Endothelial cell of umbilical vein (primary cell): ENCODE data around the gene PLPP3. TPM values are rescaled to one million over a fixed set of nuclear protein-coding genes. Genes with fewer than 3 reads are reported as not detected.

Experiments
- BruUV-seq: library from RNA; stranded (reverse); fragments of 400-500 nt; replicated peaks from 2 replicates; lab custom pipeline; 2021; lab: Mats Ljungman, UMichigan
- CTCF ChIA-PET: fragments of 300-600, 350-600 bp; sonication (Branson Sonifier 250); formaldehyde crosslinking; loops from one replicate; lab custom pipeline; 2021; ENCODE audit warnings: antibody characterized with exemption, inconsistent platforms; lab: Charles Lee
- POLR2A ChIA-PET: fragments of 300-600, 350-600 bp; sonication (Branson Sonifier 250); formaldehyde crosslinking; loops from one replicate; lab custom pipeline; 2021; ENCODE audit warnings: antibody characterized with exemption, inconsistent platforms; lab: Charles Lee
- DNase-seq: peaks from one replicate; pipeline ENCODE4 v3.0.0-alpha.2; 2011; ENCODE audit warnings: low read depth, low spot score
- FAIRE-seq: peaks from 2 replicates; lab custom pipeline; 2011; peaks lifted over from hg19 to GRCh38; lab: Jason Lieb, UNC
- H2AFZ ChIP-seq: 2 replicates; pipeline ENCODE4 v1.6.0; 2012; ENCODE audit warnings: low read depth, low read length, control low read depth, inconsistent platforms
- H3K27ac ChIP-seq: 2 replicates; pipeline ENCODE4 v1.5.1; 2011; ENCODE audit warnings: low read depth, mild to moderate bottlenecking, control low read depth, low read length, moderate library complexity; ENCODE audit not compliant: insufficient read depth
- H3K27me3 ChIP-seq, 2 experiments: 2 replicates each; pipeline versions ENCODE4 v1.6.0 to v1.6.1; 2011; ENCODE audit warnings: low read length in 2 of 2, mixed read lengths in 1 of 2; ENCODE audit not compliant: control insufficient read depth in 2 of 2, insufficient read depth in 2 of 2
- H3K36me3 ChIP-seq, 2 experiments: 2 replicates in 1 of 2; 3 replicates in 1 of 2; pipeline ENCODE4 v1.5.1; 2011; ENCODE audit warnings: low read length in 2 of 2, mild to moderate bottlenecking in 1 of 2, moderate library complexity in 1 of 2; ENCODE audit not compliant: control insufficient read depth in 2 of 2, insufficient read depth in 2 of 2; ENCODE audit errors: extremely low read depth in 1 of 2
- H3K4me1 ChIP-seq: 3 replicates; pipeline ENCODE4 v1.5.1; 2011; ENCODE audit warnings: mild to moderate bottlenecking, low read length; ENCODE audit not compliant: control insufficient read depth, insufficient read depth; ENCODE audit errors: extremely low read depth
- H3K4me2 ChIP-seq: 2 replicates; pipeline ENCODE4 v1.6.1; 2011; ENCODE audit warnings: low read length, control low read depth, mixed read lengths; ENCODE audit not compliant: insufficient read depth
- H3K4me3 ChIP-seq, 3 experiments: fragments of 200-600 bp in 1 of 3; sonication (generic), shearing (Covaris generic) in 1 of 3; replicated peaks in 1 of 3; 2 replicates each; pipeline ENCODE4 v1.5.1; 2011 to 2016; ENCODE audit warnings: control low read depth in 3 of 3, low read length in 3 of 3, mild to moderate bottlenecking in 2 of 3, inconsistent platforms in 1 of 3, low read depth in 1 of 3, moderate library complexity in 1 of 3; ENCODE audit not compliant: insufficient read depth in 1 of 3
- H3K79me2 ChIP-seq: 2 replicates; pipeline ENCODE4 v1.6.0; 2012; ENCODE audit warnings: low read length, inconsistent platforms; ENCODE audit not compliant: control insufficient read depth, insufficient read depth
- H3K9ac ChIP-seq: replicated peaks from 2 replicates; pipeline ENCODE3; 2011; ENCODE audit warnings: low read length, control low read depth; ENCODE audit not compliant: insufficient read depth; ENCODE audit errors: extremely low read depth
- H3K9me1 ChIP-seq: replicated peaks from 3 replicates; pipeline ENCODE4 v1.6.0; 2011; ENCODE audit warnings: mild to moderate bottlenecking, low read length; ENCODE audit not compliant: control insufficient read depth, insufficient read depth; ENCODE audit errors: extremely low read depth
- H3K9me3 ChIP-seq: replicated peaks from 2 replicates; pipeline ENCODE4 v1.5.1; 2012; ENCODE audit warnings: low read length, inconsistent platforms; ENCODE audit not compliant: control insufficient read depth, insufficient read depth
- H4K20me1 ChIP-seq: replicated peaks from 2 replicates; pipeline ENCODE3; 2011; ENCODE audit warnings: mild to moderate bottlenecking, low read length; ENCODE audit not compliant: control insufficient read depth, insufficient read depth; ENCODE audit errors: extremely low read depth
- CTCF ChIP-seq, 2 donors: IDR thresholded peaks; 1 replicate in 1 of 2; 2 replicates in 1 of 2; pipeline ENCODE4 v1.5.1; 2011; ENCODE audit warnings: low read length in 2 of 2, mild to moderate bottlenecking in 2 of 2, moderate library complexity in 2 of 2, control low read depth in 1 of 2, inconsistent platforms in 1 of 2, low read depth in 1 of 2; ENCODE audit not compliant: insufficient read depth in 1 of 2; ENCODE audit errors: extremely low read depth in 1 of 2
- EZH2 ChIP-seq: IDR thresholded peaks from 2 replicates; pipeline ENCODE4 v1.6.1; 2012; ENCODE audit warnings: borderline replicate concordance, low read depth, mild to moderate bottlenecking, moderate library complexity, low read length, inconsistent platforms; ENCODE audit not compliant: severe bottlenecking
- FOS ChIP-seq: IDR thresholded peaks from 2 replicates; pipeline ENCODE4 v1.6.1; 2011; ENCODE audit warnings: mild to moderate bottlenecking, low read length, moderate library complexity, borderline replicate concordance; ENCODE audit not compliant: insufficient read depth
- GATA2 ChIP-seq: IDR thresholded peaks from 2 replicates; pipeline ENCODE4 v1.7.0; 2011; ENCODE audit warnings: low read depth, mild to moderate bottlenecking, moderate library complexity, mixed read lengths, low read length; ENCODE audit not compliant: insufficient read length, insufficient read depth
- JUN ChIP-seq: IDR thresholded peaks from 2 replicates; pipeline ENCODE4 v1.6.1; 2011; ENCODE audit warnings: borderline replicate concordance, low read depth; ENCODE audit not compliant: insufficient read length, insufficient read depth
- MAX ChIP-seq: IDR thresholded peaks from 2 replicates; pipeline ENCODE4 v1.6.1; 2011; ENCODE audit not compliant: insufficient read depth, insufficient read length
- MYC ChIP-seq: IDR thresholded peaks from one replicate; pipeline ENCODE4 v1.6.1; 2011; ENCODE audit warnings: mild to moderate bottlenecking, low read depth, low read length
- POLR2A ChIP-seq: IDR thresholded peaks from 2 replicates; pipeline ENCODE4 v1.6.1; 2012; ENCODE audit warnings: low read depth, mild to moderate bottlenecking, control low read depth, low read length
- POLR2AphosphoS5 ChIP-seq: IDR thresholded peaks from 2 replicates; pipeline ENCODE4 v1.6.1; 2012; ENCODE audit warnings: low read depth, mild to moderate bottlenecking, control low read depth, low read length, moderate library complexity; ENCODE audit not compliant: insufficient read depth
- dilution Hi-C: fragments of 300-500 bp; cut with MboI; formaldehyde crosslinking; loops from one replicate; pipeline ENCODE4 v1.15.0; 2019; ENCODE audit warnings: low sequenced_read_pairs; ENCODE audit not compliant: extremely low pct_ligation_motif_present
- intact Hi-C: fragments of 100-400 bp; cut with micrococcal nuclease; formaldehyde crosslinking; loops from one replicate; pipeline ENCODE4 v1.10.0; 2022
- polyA plus RNA-seq, 4 experiments: library from polyadenylated mRNA; depleted of rRNA in 3 of 4; stranded (reverse) in 3 of 4; unstranded in 1 of 4; fragments of >200 nt; gene quantifications; 2 replicates each; pipeline versions ENCODE4 v1.2.1 to v1.2.3, GENCODE V29; 2011 to 2012; ENCODE audit warnings: missing spikeins in 1 of 4
- total RNA-seq: library from RNA; stranded (reverse); gene quantifications from 2 replicates; pipeline ENCODE4 v1.2.3, GENCODE V29; 2021

PLPP3 gene
- total and polyA plus RNA-seq, 2 donors (not counting 3 experiments of a cell fraction or from before 2014, with no cell fraction given): 11.3 to 14.1 TPM

GRCh38 chr1:56501426-56501825 lies 77.9 kb downstream of the PLPP3 start:
- TF ChIP-seq JUN: no peak
- no peak for TF ChIP-seq CTCF (IDR thresholded peaks at IDR 0.05; ENCODE audit: extremely low read depth in 1 of 2, insufficient read depth in 1 of 2, low read depth in 1 of 2, low read length in 2 of 2)
- TF ChIP-seq GATA2: no peak
- no peak for TF ChIP-seq POLR2A
- TF ChIP-seq MAX: no peak
- TF ChIP-seq EZH2: no peak
- no peak for TF ChIP-seq MYC
- no peak for TF ChIP-seq FOS
- no peak for TF ChIP-seq POLR2AphosphoS5
- Histone ChIP-seq H3K4me3 (no peak overlapping the region), H3K27me3 (no peaks in the 10 kb centered on the region), H3K9me3 (no peaks in the 10 kb centered on the region), H3K79me2 (no peaks in the 10 kb centered on the region), H3K9ac (no peak overlapping the region), H3K4me1 (peaks cover 30% of the 10 kb centered on the region), H3K4me2 (no peak overlapping the region), H2AFZ (no peak overlapping the region), H3K9me1 (no peaks in the 10 kb centered on the region), H3K27ac (no peak overlapping the region), H4K20me1 (no peaks in the 10 kb centered on the region), H3K36me3 (no peaks in the 10 kb centered on the region)
- POLR2A ChIA-PET: no interaction called here
- no peak for DNase-seq
- BruUV-seq: no TSS peak
- intact Hi-C loops (no loop called here), dilution Hi-C loops (no loop called here)
- FAIRE-seq: no peak
- CTCF ChIA-PET: no interaction called here
